Uterus (tissue), 2 donors: ENCODE results near the gene C6orf62.

ENCODE experiments used
- POLR2A ChIP-seq, 2 donors: fragments of 450-650 bp; IDR thresholded peaks; one replicate each; pipeline ENCODE4 v1.6.1; 2016; ENCODE audit warnings: antibody characterized with exemption in 2 of 2, mild to moderate bottlenecking in 1 of 2, moderate library complexity in 1 of 2
- TF ChIP-seq, protein P1 (sequence below), 4 experiments: fragments of 200-600 bp in 2 of 4; fragments of 450-650 bp in 2 of 4; sonication (generic) in 2 of 4; IDR thresholded peaks; one replicate each; pipeline ENCODE4 v1.5.1; 2016 to 2019; ENCODE audit warnings: antibody characterized with exemption in 4 of 4, mild to moderate bottlenecking in 2 of 4, moderate library complexity in 1 of 4

GRCh38 chr6:24690593-24690992 lies 28.4 kb downstream of the C6orf62 start:
- TF ChIP-seq, protein P1, sequence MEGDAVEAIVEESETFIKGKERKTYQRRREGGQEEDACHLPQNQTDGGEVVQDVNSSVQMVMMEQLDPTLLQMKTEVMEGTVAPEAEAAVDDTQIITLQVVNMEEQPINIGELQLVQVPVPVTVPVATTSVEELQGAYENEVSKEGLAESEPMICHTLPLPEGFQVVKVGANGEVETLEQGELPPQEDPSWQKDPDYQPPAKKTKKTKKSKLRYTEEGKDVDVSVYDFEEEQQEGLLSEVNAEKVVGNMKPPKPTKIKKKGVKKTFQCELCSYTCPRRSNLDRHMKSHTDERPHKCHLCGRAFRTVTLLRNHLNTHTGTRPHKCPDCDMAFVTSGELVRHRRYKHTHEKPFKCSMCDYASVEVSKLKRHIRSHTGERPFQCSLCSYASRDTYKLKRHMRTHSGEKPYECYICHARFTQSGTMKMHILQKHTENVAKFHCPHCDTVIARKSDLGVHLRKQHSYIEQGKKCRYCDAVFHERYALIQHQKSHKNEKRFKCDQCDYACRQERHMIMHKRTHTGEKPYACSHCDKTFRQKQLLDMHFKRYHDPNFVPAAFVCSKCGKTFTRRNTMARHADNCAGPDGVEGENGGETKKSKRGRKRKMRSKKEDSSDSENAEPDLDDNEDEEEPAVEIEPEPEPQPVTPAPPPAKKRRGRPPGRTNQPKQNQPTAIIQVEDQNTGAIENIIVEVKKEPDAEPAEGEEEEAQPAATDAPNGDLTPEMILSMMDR (IDR thresholded peaks at IDR 0.05) = no peak
- TF ChIP-seq POLR2A (IDR thresholded peaks at IDR 0.05) = no peak
